ENCODE measurements around the gene SLC9C2.

SLC9C2 gene

GRCh38 chr1:173489929-173490328, 112.9 kb downstream of the SLC9C2 start:
- Mint-ChIP-seq H3K4me3 (no peak overlapping the region), H3K27me3 (ENCODE audit: low read depth, poor library complexity) (no peaks in the 10 kb centered on the region), H3K4me1 (no peaks in the 10 kb centered on the region), H3K27ac (no peak overlapping the region), H3K36me3 (ENCODE audit: low read depth) (peaks cover 73% of the 10 kb centered on the region), H3K9me3 (peaks cover 22% of the 10 kb centered on the region)
- no peak for DNase-seq
- no peak for TF ChIP-seq CTCF (IDR thresholded peaks at IDR 0.05)

GRCh38 chr1:173489149-173489600, 113.7 kb downstream of the SLC9C2 start:
- no peak overlapping the region for H3K27ac Mint-ChIP-seq
- no peaks in the 10 kb centered on the region for H3K4me1 Mint-ChIP-seq
- H3K36me3 Mint-ChIP-seq (ENCODE audit: low read depth): peaks cover 80% of the 10 kb centered on the region

GRCh38 chr1:173488001-173488400, 114.9 kb downstream of the SLC9C2 start:
- Mint-ChIP-seq H3K27ac (no peak overlapping the region), H3K9me3 (peaks cover 4% of the 10 kb centered on the region), H3K36me3 (ENCODE audit: low read depth) (peaks cover 80% of the 10 kb centered on the region)

More at GRCh38 chr1:173489149-173489600, 113.7 kb downstream of the SLC9C2 start:
- TF ChIP-seq CTCF (IDR thresholded peaks at IDR 0.05): no peak
- Mint-ChIP-seq H3K27me3 (ENCODE audit: low read depth, poor library complexity) (no peaks in the 10 kb centered on the region), H3K9me3 (peaks cover 16% of the 10 kb centered on the region), H3K4me3 (no peak overlapping the region)
- DNase-seq: no peak

GRCh38 chr1:173485401-173485800, 117.5 kb downstream of the SLC9C2 start:
- DNase-seq: no peak
- no peaks in the 10 kb centered on the region for H3K27me3 Mint-ChIP-seq (ENCODE audit: low read depth, poor library complexity)
- H3K27ac Mint-ChIP-seq: no peak overlapping the region
- H3K4me3 Mint-ChIP-seq: no peak overlapping the region
- no peaks in the 10 kb centered on the region for H3K4me1 Mint-ChIP-seq
- no peaks in the 10 kb centered on the region for H3K9me3 Mint-ChIP-seq
- TF ChIP-seq CTCF (IDR thresholded peaks at IDR 0.05): no peak
- H3K36me3 Mint-ChIP-seq (ENCODE audit: low read depth): peaks cover 95% of the 10 kb centered on the region

More at GRCh38 chr1:173488001-173488400, 114.9 kb downstream of the SLC9C2 start:
- no peak overlapping the region for H3K4me3 Mint-ChIP-seq
- H3K27me3 Mint-ChIP-seq (ENCODE audit: low read depth, poor library complexity): no peaks in the 10 kb centered on the region
- H3K4me1 Mint-ChIP-seq: no peaks in the 10 kb centered on the region
- DNase-seq: no peak
- no peak for TF ChIP-seq CTCF (IDR thresholded peaks at IDR 0.05)

- Mint-ChIP-seq H3K4me1 (peaks cover 9% of the 10 kb centered on the region), H3K27ac (no peak overlapping the region), H3K36me3 (ENCODE audit: low read depth) (peaks cover 95% of the 10 kb centered on the region), H3K4me3 (no peak overlapping the region), H3K9me3 (no peaks in the 10 kb centered on the region), H3K27me3 (ENCODE audit: low read depth, poor library complexity) (no peaks in the 10 kb centered on the region)
- no peak for DNase-seq
- TF ChIP-seq CTCF (IDR thresholded peaks at IDR 0.05): no peak
Measured at GRCh38 chr1:173484276-173484675, 118.6 kb downstream of the SLC9C2 start.

GRCh38 chr1:173482683-173483082, 120.2 kb downstream of the SLC9C2 start:
- DNase-seq: no peak
- Mint-ChIP-seq H3K4me3 (no peak overlapping the region), H3K4me1 (peaks cover 25% of the 10 kb centered on the region), H3K27me3 (ENCODE audit: low read depth, poor library complexity) (no peaks in the 10 kb centered on the region), H3K27ac (no peak overlapping the region), H3K9me3 (no peaks in the 10 kb centered on the region), H3K36me3 (ENCODE audit: low read depth) (peaks cover 83% of the 10 kb centered on the region)
- TF ChIP-seq CTCF (IDR thresholded peaks at IDR 0.05): no peak

Data from nephron progenitor cell (in vitro differentiated cells).